CD14-positive monocyte (primary cell): ENCODE measurements around the gene RAC2. TPM values are rescaled to one million over a fixed set of nuclear protein-coding genes. Genes with fewer than 3 reads are reported as not detected.

Source experiments
- DNase-seq, 3 donors: peaks; one replicate each; pipeline ENCODE4 v3.0.0-alpha.2; 2011 to 2022
- H2AFZ ChIP-seq: 2 replicates; pipeline ENCODE4 v1.6.0; 2012; ENCODE audit warnings: mild to moderate bottlenecking, low read depth, low read length, inconsistent platforms; ENCODE audit not compliant: insufficient read depth, poor library complexity, severe bottlenecking
- H3K27ac ChIP-seq, 2 donors: 1 replicate in 1 of 2; 2 replicates in 1 of 2; pipeline ENCODE4 v1.5.1; 2012 to 2013; ENCODE audit warnings: low read length in 2 of 2, control low read depth in 1 of 2, inconsistent platforms in 1 of 2, low read depth in 1 of 2, mild to moderate bottlenecking in 1 of 2
- H3K27me3 ChIP-seq, 2 donors: one replicate each; pipeline versions ENCODE4 v1.6.0 to v1.6.1; 2011 to 2013; ENCODE audit warnings: low read length in 2 of 2; ENCODE audit not compliant: control insufficient read depth in 2 of 2, insufficient read depth in 2 of 2
- H3K36me3 ChIP-seq, 2 donors: replicated peaks in 1 of 2; 1 replicate in 1 of 2; 2 replicates in 1 of 2; pipeline versions ENCODE4 v1.5.1 to v1.6.1; 2012 to 2013; ENCODE audit warnings: low read length in 2 of 2, control low read depth in 1 of 2, inconsistent platforms in 1 of 2, mild to moderate bottlenecking in 1 of 2; ENCODE audit not compliant: insufficient read depth in 2 of 2, control insufficient read depth in 1 of 2
- H3K4me1 ChIP-seq, 2 donors: 1 replicate in 1 of 2; 2 replicates in 1 of 2; pipeline versions ENCODE4 v1.5.1 to v1.6.1; 2012 to 2013; ENCODE audit warnings: low read length in 2 of 2, control low read depth in 1 of 2, inconsistent platforms in 1 of 2, mild to moderate bottlenecking in 1 of 2, moderate library complexity in 1 of 2; ENCODE audit not compliant: insufficient read depth in 2 of 2, control insufficient read depth in 1 of 2
- H3K4me2 ChIP-seq: replicated peaks from 2 replicates; pipeline ENCODE3; 2012; ENCODE audit warnings: low read length, moderate library complexity, mild to moderate bottlenecking; ENCODE audit not compliant: poor library complexity, severe bottlenecking; ENCODE audit errors: extremely low read depth
- H3K4me3 ChIP-seq, 3 experiments: fragments of 200-600 bp in 1 of 3; sonication (generic) in 1 of 3; replicated peaks in 1 of 3; 1 replicate in 2 of 3; 2 replicates in 1 of 3; pipeline ENCODE4 v1.5.1; 2011 to 2013; ENCODE audit warnings: low read length in 3 of 3, mild to moderate bottlenecking in 3 of 3, control low read depth in 2 of 3, low read depth in 2 of 3, inconsistent platforms in 1 of 3, moderate library complexity in 1 of 3
- H3K79me2 ChIP-seq: 2 replicates; pipeline ENCODE4 v1.6.0; 2012; ENCODE audit warnings: mild to moderate bottlenecking, control low read depth, inconsistent platforms, low read length, moderate library complexity; ENCODE audit not compliant: insufficient read depth
- H3K9ac ChIP-seq: 2 replicates; pipeline ENCODE4 v1.6.0; 2017; ENCODE audit warnings: low read length, mild to moderate bottlenecking; ENCODE audit not compliant: insufficient read depth, poor library complexity, severe bottlenecking
- H3K9me3 ChIP-seq, 2 donors: replicated peaks in 1 of 2; 1 replicate in 1 of 2; 2 replicates in 1 of 2; pipeline versions ENCODE4 v1.5.1 to v1.6.1; 2012 to 2013; ENCODE audit warnings: low read length in 2 of 2, control low read depth in 1 of 2; ENCODE audit not compliant: control insufficient read depth in 1 of 2, insufficient read depth in 1 of 2
- H4K20me1 ChIP-seq: 2 replicates; pipeline ENCODE4 v1.6.0; 2012; ENCODE audit warnings: mild to moderate bottlenecking, low read length, control low read depth, moderate library complexity; ENCODE audit not compliant: insufficient read depth
- H3K27ac Mint-ChIP-seq, 7 donors: one replicate each; pipeline ENCODE4 v1.8.0; 2020; ENCODE audit warnings: mild to moderate bottlenecking in 7 of 7, mixed read lengths in 7 of 7, moderate library complexity in 6 of 7, inconsistent platforms in 2 of 7
- H3K27me3 Mint-ChIP-seq, 3 donors: one replicate each; pipeline ENCODE4 v1.8.0; 2021 to 2022; ENCODE audit warnings: low read depth in 3 of 3, mild to moderate bottlenecking in 3 of 3, mixed read lengths in 3 of 3, moderate library complexity in 3 of 3, inconsistent platforms in 1 of 3
- H3K36me3 Mint-ChIP-seq, 2 donors: one replicate each; pipeline ENCODE4 v1.8.0; 2020; ENCODE audit warnings: mixed read lengths in 2 of 2, inconsistent platforms in 1 of 2, mild to moderate bottlenecking in 1 of 2
- H3K4me1 Mint-ChIP-seq: one replicate; pipeline ENCODE4 v1.8.0; 2020; ENCODE audit warnings: mild to moderate bottlenecking, mixed read lengths
- H3K4me3 Mint-ChIP-seq, 2 donors: one replicate each; pipeline ENCODE4 v1.8.0; 2020; ENCODE audit warnings: mild to moderate bottlenecking in 2 of 2, mixed read lengths in 2 of 2, moderate library complexity in 1 of 2
- H3K9me3 Mint-ChIP-seq, 7 donors: one replicate each; pipeline ENCODE4 v1.8.0; 2020 to 2022; ENCODE audit warnings: mixed read lengths in 7 of 7, mild to moderate bottlenecking in 6 of 7, moderate library complexity in 6 of 7, inconsistent platforms in 2 of 7
- WGBS: methylation state at CpG from one replicate; pipeline ENCODE4 v1.1.5; 2013; ENCODE audit warnings: missing lambda C conversion rate; ENCODE audit not compliant: insufficient coverage; 5-methylcytosine and 5-hydroxymethylcytosine counted together
- intact Hi-C, 2 donors: fragments of 100-400 bp; cut with micrococcal nuclease; formaldehyde crosslinking; loops; one replicate each; pipeline versions ENCODE4 v1.15.0 to v1.15.1; 2023
- polyA plus RNA-seq, 3 donors: library from polyadenylated mRNA; depleted of rRNA in 1 of 3; unstranded in 2 of 3; stranded (reverse) in 1 of 3; fragments of 300-500 nt in 2 of 3; fragments of >200 nt in 1 of 3; fragmentation: Illumina TruSeq in 2 of 3; gene quantifications; 1 replicate in 2 of 3; 2 replicates in 1 of 3; pipeline ENCODE4 v1.2.3, GENCODE V29; 2012 to 2021
- TF ChIP-seq, protein P1 (sequence below): fragments of 200-600 bp; IDR thresholded peaks from one replicate; pipeline ENCODE4 v1.8.0; 2022; ENCODE audit warnings: antibody characterized with exemption, mild to moderate bottlenecking

RAC2 gene
- polyA plus RNA-seq, 3 donors = 360 to 529 (median 526) TPM

DNA sequence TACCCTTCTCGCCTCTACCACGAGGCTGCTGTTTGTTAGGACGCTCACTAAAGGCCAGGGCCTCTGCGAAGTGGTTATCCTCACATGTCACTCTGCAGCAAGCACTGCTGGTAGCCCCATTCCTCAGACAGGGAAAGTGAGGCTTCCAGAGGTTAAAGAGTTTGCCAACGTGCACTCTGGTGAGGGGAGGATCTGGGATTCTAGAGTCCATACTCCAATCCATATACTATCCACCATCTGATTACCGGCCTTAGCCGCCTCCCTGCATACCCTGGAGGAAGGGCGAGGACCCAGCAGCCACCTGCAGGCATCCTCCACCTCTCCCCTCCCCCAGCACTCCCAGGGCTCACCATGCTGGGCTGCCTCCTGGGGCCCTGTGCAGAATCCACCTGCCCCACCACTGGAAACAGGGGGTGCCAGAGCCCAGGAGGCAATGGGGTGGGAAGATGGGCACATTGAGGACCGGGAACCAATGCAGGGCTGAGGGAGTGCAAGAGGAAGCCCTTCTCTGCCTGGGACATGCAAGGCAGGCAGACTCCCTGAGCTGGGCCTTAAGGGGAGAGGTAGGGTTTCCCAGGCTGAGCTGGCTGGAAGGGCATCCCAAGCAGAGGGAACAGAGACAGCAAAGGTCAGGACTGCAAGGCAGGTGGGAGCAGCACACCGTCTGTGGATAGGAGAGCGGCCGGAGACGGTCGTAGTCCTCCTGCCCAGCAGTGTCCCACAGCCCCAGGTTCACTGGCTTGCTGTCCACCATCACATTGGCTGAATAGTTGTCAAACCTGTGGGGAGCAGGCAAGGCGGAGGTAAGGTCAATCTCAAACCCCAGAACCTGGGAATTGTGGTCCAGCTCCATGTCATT lies 11.7 kb downstream of the RAC2 start:
- Mint-ChIP-seq H3K9me3 (no peaks in the 10 kb centered on the region), H3K36me3 (peaks cover 70 to 94% of the 10 kb centered on the region in 2 donors), H3K27ac (peak overlapping the region in 6 of 7 donors; percentile 91 to 99 (median 96)), H3K4me1 (peaks cover 93% of the 10 kb centered on the region), H3K27me3 (peaks cover 0 to 3% (median 0%) of the 10 kb centered on the region in 3 donors), H3K4me3 (no peak overlapping the region)
- H3K9ac ChIP-seq = peak overlapping the region; percentile 27
- intact Hi-C loops = no loop called here
- DNase-seq = no peak
- H3K4me2 ChIP-seq = no peak overlapping the region
- no peak overlapping the region for H2AFZ ChIP-seq
- peak overlapping the region; percentile 90 to 100 for H3K27ac ChIP-seq
- H3K9me3 ChIP-seq = no peaks in the 10 kb centered on the region
- H3K79me2 ChIP-seq = peaks cover 92% of the 10 kb centered on the region
- peaks cover 62 to 76% of the 10 kb centered on the region in 2 donors for H3K36me3 ChIP-seq
- H3K4me3 ChIP-seq = no peak overlapping the region
- H4K20me1 ChIP-seq = peaks cover 81% of the 10 kb centered on the region
- H3K4me1 ChIP-seq = peaks cover 85 to 98% of the 10 kb centered on the region in 2 donors
- WGBS = 96% methylated on average over 11 of the region's 15 CpGs
- TF ChIP-seq, protein P1, sequence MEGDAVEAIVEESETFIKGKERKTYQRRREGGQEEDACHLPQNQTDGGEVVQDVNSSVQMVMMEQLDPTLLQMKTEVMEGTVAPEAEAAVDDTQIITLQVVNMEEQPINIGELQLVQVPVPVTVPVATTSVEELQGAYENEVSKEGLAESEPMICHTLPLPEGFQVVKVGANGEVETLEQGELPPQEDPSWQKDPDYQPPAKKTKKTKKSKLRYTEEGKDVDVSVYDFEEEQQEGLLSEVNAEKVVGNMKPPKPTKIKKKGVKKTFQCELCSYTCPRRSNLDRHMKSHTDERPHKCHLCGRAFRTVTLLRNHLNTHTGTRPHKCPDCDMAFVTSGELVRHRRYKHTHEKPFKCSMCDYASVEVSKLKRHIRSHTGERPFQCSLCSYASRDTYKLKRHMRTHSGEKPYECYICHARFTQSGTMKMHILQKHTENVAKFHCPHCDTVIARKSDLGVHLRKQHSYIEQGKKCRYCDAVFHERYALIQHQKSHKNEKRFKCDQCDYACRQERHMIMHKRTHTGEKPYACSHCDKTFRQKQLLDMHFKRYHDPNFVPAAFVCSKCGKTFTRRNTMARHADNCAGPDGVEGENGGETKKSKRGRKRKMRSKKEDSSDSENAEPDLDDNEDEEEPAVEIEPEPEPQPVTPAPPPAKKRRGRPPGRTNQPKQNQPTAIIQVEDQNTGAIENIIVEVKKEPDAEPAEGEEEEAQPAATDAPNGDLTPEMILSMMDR = no peak
- no peaks in the 10 kb centered on the region for H3K27me3 ChIP-seq

DNA sequence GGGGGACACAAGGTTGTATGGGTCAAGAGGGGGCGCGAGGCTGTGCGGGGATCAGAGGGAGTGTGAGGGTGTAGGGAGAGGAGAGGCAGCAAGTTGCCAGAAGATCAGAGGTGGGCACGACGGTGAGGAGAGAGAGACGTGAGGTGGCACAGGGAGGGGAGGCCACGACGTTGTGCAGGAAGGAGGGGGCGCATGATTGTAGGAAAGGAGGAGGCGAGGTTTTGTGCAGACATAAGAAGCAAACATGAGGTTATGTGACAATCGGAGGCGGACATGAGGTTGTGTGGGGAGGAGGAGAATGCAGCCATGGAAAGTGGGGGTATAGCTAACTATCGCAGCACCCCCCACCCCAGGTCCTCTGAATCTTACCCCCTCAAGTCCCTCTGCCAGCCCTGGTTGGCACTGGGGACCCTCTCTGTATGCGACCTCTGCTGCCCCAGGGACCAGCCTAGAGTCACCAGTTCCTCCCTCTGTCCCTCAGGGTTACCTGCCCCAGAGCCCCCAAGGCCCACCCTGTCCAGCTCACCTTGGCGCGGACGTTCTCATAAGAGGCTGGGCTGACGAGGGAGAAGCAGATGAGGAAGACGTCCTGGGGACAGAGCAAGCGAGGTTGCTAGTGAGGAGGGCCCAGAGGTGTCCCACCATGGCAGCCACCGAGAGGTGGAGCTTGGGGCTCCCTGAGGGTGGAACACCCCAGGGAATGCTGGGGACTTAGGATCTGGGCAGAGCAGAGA lies 12.5 kb downstream of the RAC2 start:
- H3K36me3 Mint-ChIP-seq = peaks cover 67 to 87% of the 10 kb centered on the region in 2 donors
- DNase-seq = no peak
- no peak overlapping the region for H2AFZ ChIP-seq
- H3K9me3 Mint-ChIP-seq = no peaks in the 10 kb centered on the region
- no peak overlapping the region for H3K4me2 ChIP-seq
- H3K27me3 Mint-ChIP-seq = peaks cover 0 to 3% (median 0%) of the 10 kb centered on the region in 3 donors
- H4K20me1 ChIP-seq = peaks cover 75% of the 10 kb centered on the region
- peaks cover 85% of the 10 kb centered on the region for H3K79me2 ChIP-seq
- H3K27me3 ChIP-seq = no peaks in the 10 kb centered on the region
- TF ChIP-seq, protein P1 = no peak
- peaks cover 78 to 91% of the 10 kb centered on the region in 2 donors for H3K4me1 ChIP-seq
- intact Hi-C loops = no loop called here
- H3K4me3 ChIP-seq = no peak overlapping the region
- H3K27ac ChIP-seq = peak overlapping the region; percentile 90 to 100
- peaks cover 58 to 72% of the 10 kb centered on the region in 2 donors for H3K36me3 ChIP-seq
- peak overlapping the region; percentile 41 for H3K9ac ChIP-seq
- WGBS = 70% methylated on average over 15 of the region's 21 CpGs
- peak overlapping the region; percentile 91 to 99 (median 97) for H3K27ac Mint-ChIP-seq
- no peak overlapping the region for H3K4me3 Mint-ChIP-seq
- H3K4me1 Mint-ChIP-seq = peaks cover 86% of the 10 kb centered on the region
- no peaks in the 10 kb centered on the region for H3K9me3 ChIP-seq
